ENCODE results near the gene TTLL11. TPM values are rescaled to one million over a fixed set of nuclear protein-coding genes. Genes with fewer than 3 reads are reported as not detected.

Gene TTLL11
- total RNA-seq, 1 experiment from 2014 or later: 7.0 TPM

GRCh38 chr9:122121391-122121790 is 28.3 kb upstream of the TTLL11 start:
- no peak for ATAC-seq
- Histone ChIP-seq H3K9me3 (ENCODE audit: low read length) (no peaks in the 10 kb centered on the region), H4K20me1 (ENCODE audit: low read length) (no peaks in the 10 kb centered on the region), H3K79me2 (ENCODE audit: low read length) (no peaks in the 10 kb centered on the region), H3K4me1 (ENCODE audit: insufficient read depth, low read length) (peaks cover 12% of the 10 kb centered on the region), H3K4me2 (ENCODE audit: low read length) (no peak overlapping the region), H2AFZ (ENCODE audit: low read length) (no peak overlapping the region), H3F3A (ENCODE audit: low read length, unreplicated experiment) (no peaks in the 10 kb centered on the region), H3K36me3 (ENCODE audit: low read depth, low read length) (no peaks in the 10 kb centered on the region), H3K9ac (ENCODE audit: low read length) (no peak overlapping the region), H3K9me2 (replicated peaks; ENCODE audit: low read length) (no peaks in the 10 kb centered on the region), H3K4me3 (ENCODE audit: low read length) (no peak overlapping the region), H3K27me3 (ENCODE audit: low read length) (no peaks in the 10 kb centered on the region), H3K27ac (ENCODE audit: low read length) (no peak overlapping the region)
- ChIA-PET POLR2A (ENCODE audit: unreplicated experiment) (no interaction called here), CTCF (interaction anchor here (2.9 kb wide), 1 partner anchor 22 kb away, joined by 17 read pairs; no protein-coding TSS in a partner anchor)
- BruUV-seq (replicated peaks): no TSS peak
- TF ChIP-seq CTCF (conservative IDR thresholded peaks at IDR 0.05; ENCODE audit: low read depth, low read length) (no peak), EZH2 (IDR thresholded peaks at IDR 0.05; ENCODE audit: low read length, unreplicated experiment) (no peak), EZH2phosphoT487 (IDR thresholded peaks at IDR 0.05; ENCODE audit: borderline replicate concordance, low read length) (no peak)
- DNase-seq: no peak
- intact Hi-C loops (cut with micrococcal nuclease): loop anchor here (10.0 kb wide), 1 partner anchor 143 kb away; the partner anchor contains the start of genes MRRF and RBM18

- H3K4me3 ChIP-seq (ENCODE audit: low read length): no peak overlapping the region
- TF ChIP-seq CTCF (conservative IDR thresholded peaks at IDR 0.05; ENCODE audit: low read depth, low read length) (no peak), EZH2phosphoT487 (IDR thresholded peaks at IDR 0.05; ENCODE audit: borderline replicate concordance, low read length) (no peak), EZH2 (IDR thresholded peaks at IDR 0.05; ENCODE audit: low read length, unreplicated experiment) (no peak)
- H3K9me3 ChIP-seq (ENCODE audit: low read length): no peaks in the 10 kb centered on the region
- H4K20me1 ChIP-seq (ENCODE audit: low read length): no peaks in the 10 kb centered on the region
- no peaks in the 10 kb centered on the region for H3K9me2 ChIP-seq (replicated peaks; ENCODE audit: low read length)
- H3K4me1 ChIP-seq (ENCODE audit: insufficient read depth, low read length): peaks cover 3% of the 10 kb centered on the region
- no peak overlapping the region for H3K4me2 ChIP-seq (ENCODE audit: low read length)
- H2AFZ ChIP-seq (ENCODE audit: low read length): no peak overlapping the region
- CTCF ChIA-PET: interaction anchor here (2.9 kb wide), 1 partner anchor 21 kb away, joined by 17 read pairs; no protein-coding TSS in a partner anchor
- H3K36me3 ChIP-seq (ENCODE audit: low read depth, low read length): no peaks in the 10 kb centered on the region
- DNase-seq: no peak
- POLR2A ChIA-PET (ENCODE audit: unreplicated experiment): no interaction called here
- no peak overlapping the region for H3K27ac ChIP-seq (ENCODE audit: low read length)
- no peaks in the 10 kb centered on the region for H3K27me3 ChIP-seq (ENCODE audit: low read length)
- intact Hi-C loops (cut with micrococcal nuclease): loop anchor here (10.0 kb wide), 1 partner anchor 144 kb away; the partner anchor contains the start of genes MRRF and RBM18
- no peaks in the 10 kb centered on the region for H3K79me2 ChIP-seq (ENCODE audit: low read length)
- no peaks in the 10 kb centered on the region for H3F3A ChIP-seq (ENCODE audit: low read length, unreplicated experiment)
- no peak for ATAC-seq
- H3K9ac ChIP-seq (ENCODE audit: low read length): no peak overlapping the region
- BruUV-seq (replicated peaks): no TSS peak
These were observed 27.4 kb upstream of the TTLL11 start for GRCh38 chr9:122120316-122121071.

- BruUV-seq (replicated peaks): no TSS peak
- H3K4me3 ChIP-seq (ENCODE audit: low read length): no peak overlapping the region
- CTCF ChIA-PET: no interaction called here
These were observed 26.6 kb upstream of the TTLL11 start for GRCh38 chr9:122119721-122120120.

More at GRCh38 chr9:122119721-122120120, 26.6 kb upstream of the TTLL11 start:
- no peak overlapping the region for H3K4me2 ChIP-seq (ENCODE audit: low read length)
- POLR2A ChIA-PET (ENCODE audit: unreplicated experiment): no interaction called here
- H4K20me1 ChIP-seq (ENCODE audit: low read length): no peaks in the 10 kb centered on the region
- ATAC-seq (no peak), DNase-seq (no peak)
- H3K79me2 ChIP-seq (ENCODE audit: low read length): no peaks in the 10 kb centered on the region
- H2AFZ ChIP-seq (ENCODE audit: low read length): no peak overlapping the region
- no peaks in the 10 kb centered on the region for H3F3A ChIP-seq (ENCODE audit: low read length, unreplicated experiment)
- H3K4me1 ChIP-seq (ENCODE audit: insufficient read depth, low read length): no peaks in the 10 kb centered on the region
- H3K27ac ChIP-seq (ENCODE audit: low read length): no peak overlapping the region
- TF ChIP-seq EZH2 (IDR thresholded peaks at IDR 0.05; ENCODE audit: low read length, unreplicated experiment) (no peak), EZH2phosphoT487 (IDR thresholded peaks at IDR 0.05; ENCODE audit: borderline replicate concordance, low read length) (no peak), CTCF (conservative IDR thresholded peaks at IDR 0.05; ENCODE audit: low read depth, low read length) (no peak)
- H3K36me3 ChIP-seq (ENCODE audit: low read depth, low read length): no peaks in the 10 kb centered on the region
- H3K9me3 ChIP-seq (ENCODE audit: low read length): no peaks in the 10 kb centered on the region
- intact Hi-C loops (cut with micrococcal nuclease): loop anchor here (10.0 kb wide), 1 partner anchor 145 kb away; the partner anchor contains the start of genes MRRF and RBM18
- no peak overlapping the region for H3K9ac ChIP-seq (ENCODE audit: low read length)
- no peaks in the 10 kb centered on the region for H3K27me3 ChIP-seq (ENCODE audit: low read length)
- no peaks in the 10 kb centered on the region for H3K9me2 ChIP-seq (replicated peaks; ENCODE audit: low read length)
